ENCODE measurements around the gene ACP6.
A peak's percentile ranks its signal among the peaks of the same experiment; 100 is the strongest.
"Not testable (repeated sequence)": the region's sequence is repeated elsewhere in the genome, so short reads cannot be mapped to it uniquely, and the experiment has no call there.

The ACP6 gene

GRCh38 chr1:147670319-147671001 lies at the start of gene ACP6:
TSS of gene ACP6 (minus strand) at chr1:147670524. CDS start at chr1:147670048, 476 bp downstream.
- peak; percentile 78 to 82 for DNase-seq (ENCODE audit: low read depth in 2 of 2)

GRCh38 chr1:147719711-147720225 lies 49.4 kb upstream of the ACP6 start:
- no peak for DNase-seq (ENCODE audit: low read depth in 2 of 2)

- no peak for DNase-seq (ENCODE audit: low read depth in 2 of 2)
Observed at GRCh38 chr1:147719029-147719698, 48.8 kb upstream of the ACP6 start.

GRCh38 chr1:147717706-147718097 lies 47.4 kb upstream of the ACP6 start:
- no peak for DNase-seq (ENCODE audit: low read depth in 2 of 2)

- DNase-seq (ENCODE audit: low read depth in 2 of 2), result no peak
Observed at GRCh38 chr1:147717051-147717705, 46.9 kb upstream of the ACP6 start.

- no peak for DNase-seq (ENCODE audit: low read depth in 2 of 2)
Observed at GRCh38 chr1:147712605-147713004, 42.3 kb upstream of the ACP6 start.

GRCh38 chr1:147700042-147701006 lies 30.0 kb upstream of the ACP6 start:
- peak; percentile 23 to 48 for DNase-seq (ENCODE audit: low read depth in 2 of 2)

- DNase-seq (ENCODE audit: low read depth in 2 of 2), result no peak
Observed at GRCh38 chr1:147699686-147700041, 29.3 kb upstream of the ACP6 start.

- no peak for DNase-seq (ENCODE audit: low read depth in 2 of 2)
Observed at GRCh38 chr1:147683163-147683763, 12.9 kb upstream of the ACP6 start.

- DNase-seq (ENCODE audit: low read depth in 2 of 2), result not testable (repeated sequence)
Observed at GRCh38 chr1:147680608-147681235, 10.4 kb upstream of the ACP6 start.

- DNase-seq (ENCODE audit: low read depth in 2 of 2), result not testable (repeated sequence)
Observed at GRCh38 chr1:147677681-147678080, 7.4 kb upstream of the ACP6 start.

- no peak for DNase-seq (ENCODE audit: low read depth in 2 of 2)
Observed at GRCh38 chr1:147676311-147677085, 6.2 kb upstream of the ACP6 start.

- DNase-seq (ENCODE audit: low read depth in 2 of 2), result no peak
Observed at GRCh38 chr1:147673816-147674215, 3.5 kb upstream of the ACP6 start.

- DNase-seq (ENCODE audit: low read depth in 2 of 2), result no peak
Observed at GRCh38 chr1:147673406-147673805, 3.1 kb upstream of the ACP6 start.

- peak; percentile 13 to 25 for DNase-seq (ENCODE audit: low read depth in 2 of 2)
Observed at GRCh38 chr1:147669469-147670318, 630 bp downstream of the ACP6 start.

- no peak for DNase-seq (ENCODE audit: low read depth in 2 of 2)
Observed at GRCh38 chr1:147665521-147665920, 4.8 kb downstream of the ACP6 start.

GRCh38 chr1:147664206-147664605 lies 6.1 kb downstream of the ACP6 start:
- no peak for DNase-seq (ENCODE audit: low read depth in 2 of 2)

- no peak for DNase-seq (ENCODE audit: low read depth in 2 of 2)
Observed at GRCh38 chr1:147654511-147654910, 15.8 kb downstream of the ACP6 start.

- DNase-seq (ENCODE audit: low read depth in 2 of 2), result no peak
Observed at GRCh38 chr1:147652306-147652705, 18.0 kb downstream of the ACP6 start.

Data from stimulated activated CD4-positive, alpha-beta T cell treated with anti-CD3 and anti-CD28 coated beads, Interleukin-1b, Interleukin-23, amount 100 ng/mL, for 4 hours (primary cell).